Thoracic aorta (tissue), 2 donors: ENCODE results near the gene MICU1. TPM values are rescaled to one million over a fixed set of nuclear protein-coding genes. Genes with fewer than 3 reads are reported as not detected.

ENCODE experiments used
- ATAC-seq: fragments of 150-250 bp; one replicate; pipeline ENCODE4 v1.8.0; 2017; ENCODE audit warnings: low read depth; ENCODE audit not compliant: insufficient number of reproducible peaks, low FRiP score
- DNase-seq: peaks from one replicate; pipeline ENCODE4 v3.0.0-alpha.2; 2020; ENCODE audit warnings: low spot score
- H3K27ac ChIP-seq, 2 donors: fragments of 200-600 bp; sonication (generic); 1 replicate in 1 of 2; 2 replicates in 1 of 2; pipeline ENCODE4 v1.5.1; 2016; ENCODE audit warnings: mild to moderate bottlenecking in 2 of 2, moderate library complexity in 2 of 2
- H3K27me3 ChIP-seq: fragments of 200-600 bp; sonication (generic); replicated peaks from 2 replicates; pipeline ENCODE4 v1.6.0; 2016; ENCODE audit warnings: mild to moderate bottlenecking; ENCODE audit not compliant: insufficient read depth
- H3K36me3 ChIP-seq: fragments of 200-600 bp; sonication (generic); one replicate; pipeline ENCODE4 v1.5.1; 2016
- H3K4me1 ChIP-seq, 2 donors: fragments of 200-600 bp; sonication (generic); 1 replicate in 1 of 2; 2 replicates in 1 of 2; pipeline versions ENCODE4 v1.5.1 to v1.6.0; 2016; ENCODE audit warnings: low read depth in 2 of 2, mild to moderate bottlenecking in 1 of 2; ENCODE audit not compliant: control insufficient read depth in 1 of 2
- H3K4me3 ChIP-seq: fragments of 200-600 bp; sonication (generic); 2 replicates; pipeline ENCODE4 v1.5.1; 2016; ENCODE audit warnings: mild to moderate bottlenecking
- H3K9me3 ChIP-seq: fragments of 200-600 bp; sonication (generic); 2 replicates; pipeline ENCODE4 v1.5.1; 2016
- total RNA-seq, 2 donors: library from RNA; depleted of rRNA; stranded (reverse); fragments of >200 nt; gene quantifications; one replicate each; pipeline versions ENCODE4 v1.1.0 to v1.2.3, GENCODE V29; 2016
- TF ChIP-seq, protein P1 (sequence below): fragments of 200-600 bp; sonication (generic); IDR thresholded peaks from one replicate; pipeline ENCODE4 v1.5.1; 2019; ENCODE audit warnings: antibody characterized with exemption

MICU1 gene
- total RNA-seq, 2 donors from 2014 or later = 37.4 to 63.5 TPM

DNA sequence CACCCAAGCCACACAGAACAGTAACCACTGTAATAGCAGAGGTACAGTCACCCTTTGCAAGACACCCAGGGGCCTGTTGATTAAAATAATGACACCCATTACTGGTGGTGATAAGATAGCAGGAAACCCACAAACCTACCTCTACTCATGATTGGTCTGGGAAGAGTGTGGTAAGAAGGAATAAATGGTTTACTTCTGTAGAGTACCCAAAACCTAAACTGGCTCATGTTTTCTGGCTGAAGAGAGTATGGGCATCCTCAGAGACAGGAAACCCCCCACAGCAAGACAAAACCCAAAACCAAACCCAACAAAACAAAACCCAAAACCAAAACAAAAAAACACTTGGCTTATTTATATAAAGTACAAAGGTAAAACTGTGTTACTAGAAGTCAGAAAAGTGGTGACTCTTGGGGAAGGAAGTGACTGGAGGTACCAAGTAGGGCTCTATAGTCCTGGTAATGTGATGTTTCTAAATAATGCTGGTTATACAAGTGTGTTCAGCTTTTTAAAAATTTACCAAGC is 255.6 kb downstream of the MICU1 start:
- DNase-seq (no peak), ATAC-seq (no peak)
- Histone ChIP-seq H3K36me3 (peaks cover 11% of the 10 kb centered on the region), H3K9me3 (no peaks in the 10 kb centered on the region), H3K27ac (no peak overlapping the region), H3K4me1 (no peaks in the 10 kb centered on the region), H3K4me3 (no peak overlapping the region), H3K27me3 (no peaks in the 10 kb centered on the region)
- TF ChIP-seq, protein P1, sequence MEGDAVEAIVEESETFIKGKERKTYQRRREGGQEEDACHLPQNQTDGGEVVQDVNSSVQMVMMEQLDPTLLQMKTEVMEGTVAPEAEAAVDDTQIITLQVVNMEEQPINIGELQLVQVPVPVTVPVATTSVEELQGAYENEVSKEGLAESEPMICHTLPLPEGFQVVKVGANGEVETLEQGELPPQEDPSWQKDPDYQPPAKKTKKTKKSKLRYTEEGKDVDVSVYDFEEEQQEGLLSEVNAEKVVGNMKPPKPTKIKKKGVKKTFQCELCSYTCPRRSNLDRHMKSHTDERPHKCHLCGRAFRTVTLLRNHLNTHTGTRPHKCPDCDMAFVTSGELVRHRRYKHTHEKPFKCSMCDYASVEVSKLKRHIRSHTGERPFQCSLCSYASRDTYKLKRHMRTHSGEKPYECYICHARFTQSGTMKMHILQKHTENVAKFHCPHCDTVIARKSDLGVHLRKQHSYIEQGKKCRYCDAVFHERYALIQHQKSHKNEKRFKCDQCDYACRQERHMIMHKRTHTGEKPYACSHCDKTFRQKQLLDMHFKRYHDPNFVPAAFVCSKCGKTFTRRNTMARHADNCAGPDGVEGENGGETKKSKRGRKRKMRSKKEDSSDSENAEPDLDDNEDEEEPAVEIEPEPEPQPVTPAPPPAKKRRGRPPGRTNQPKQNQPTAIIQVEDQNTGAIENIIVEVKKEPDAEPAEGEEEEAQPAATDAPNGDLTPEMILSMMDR = no peak

- Histone ChIP-seq H3K27ac (no peak overlapping the region), H3K27me3 (no peaks in the 10 kb centered on the region), H3K4me1 (peaks cover 3 to 11% of the 10 kb centered on the region in 2 donors), H3K36me3 (peaks cover 6% of the 10 kb centered on the region), H3K4me3 (no peak overlapping the region), H3K9me3 (no peaks in the 10 kb centered on the region)
- DNase-seq (no peak), ATAC-seq (no peak)
- TF ChIP-seq, protein P1 = no peak
Observed at GRCh38 chr10:72367301-72367960, 258.4 kb downstream of the MICU1 start.

DNA sequence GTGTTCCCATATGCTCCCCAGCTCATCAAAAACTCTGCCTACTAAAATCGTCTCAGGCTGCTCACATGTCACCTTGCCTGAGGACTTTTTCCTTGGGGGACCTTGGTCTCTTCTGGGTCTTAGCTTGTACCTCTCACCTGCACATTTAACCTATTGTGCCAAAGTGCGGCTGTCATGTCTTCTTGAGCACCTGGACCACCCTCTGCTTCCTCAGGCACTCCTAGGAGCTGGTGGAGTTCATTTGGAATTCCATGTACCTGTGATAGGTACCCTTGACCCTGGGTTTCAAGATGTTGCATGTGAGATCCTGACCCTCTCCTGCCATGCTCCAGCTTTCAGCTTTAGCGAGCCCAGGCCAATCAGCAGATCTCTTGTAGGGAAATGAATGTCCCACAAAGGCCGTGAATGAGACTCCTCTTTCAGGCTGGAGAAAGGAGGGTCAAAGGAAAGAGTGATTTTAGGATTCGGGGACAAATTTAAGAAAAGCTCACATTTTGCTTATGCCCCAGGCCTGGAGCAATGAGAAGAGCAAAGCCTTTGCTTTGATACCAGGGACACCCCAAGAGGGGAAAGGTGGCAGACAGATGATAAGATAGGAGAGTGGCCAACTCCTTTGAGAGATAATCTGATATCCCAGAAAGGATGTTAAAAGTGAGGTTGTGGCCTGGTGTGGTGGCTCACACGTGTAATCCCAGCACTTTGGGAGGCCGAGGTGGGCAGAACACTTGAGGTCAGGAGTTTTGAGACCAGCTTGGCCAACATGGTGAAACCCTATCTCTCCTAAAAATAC is 260.6 kb downstream of the MICU1 start:
- Histone ChIP-seq H3K9me3 (no peaks in the 10 kb centered on the region), H3K27me3 (no peaks in the 10 kb centered on the region), H3K27ac (peak overlapping the region; percentile 7 to 66), H3K4me3 (no peak overlapping the region), H3K36me3 (peaks cover 6% of the 10 kb centered on the region), H3K4me1 (peaks cover 3 to 11% of the 10 kb centered on the region in 2 donors)
- DNase-seq (no peak), ATAC-seq (no peak)
- TF ChIP-seq, protein P1 = no peak

DNA sequence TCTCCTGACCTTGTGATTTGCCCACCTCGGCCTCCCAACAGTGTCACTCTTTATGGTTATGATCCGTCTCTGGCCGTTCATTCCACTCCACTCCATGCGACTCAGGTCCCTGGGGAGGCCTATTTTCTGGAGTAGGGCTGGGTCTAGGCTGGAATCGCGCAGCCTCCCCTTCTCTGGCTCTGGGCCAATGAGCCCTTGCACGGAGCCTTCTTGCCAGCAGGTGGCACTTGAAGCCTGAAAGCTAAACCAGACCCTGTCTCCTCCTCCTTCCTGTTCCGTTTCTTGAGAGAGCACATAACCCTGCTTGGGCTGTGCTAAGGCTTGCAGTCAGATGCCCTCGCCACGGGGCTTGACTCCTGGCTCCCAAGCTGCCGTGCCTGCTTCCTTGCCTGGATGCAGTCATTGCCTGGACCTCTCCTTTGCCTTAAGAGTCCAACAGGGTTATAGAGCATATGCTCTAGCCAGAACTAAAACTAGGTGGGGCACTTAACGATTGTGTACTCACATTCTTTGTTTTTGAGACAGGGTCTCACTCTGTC is 261.6 kb downstream of the MICU1 start:
- peaks cover 6% of the 10 kb centered on the region for H3K36me3 ChIP-seq
- peak overlapping the region; percentile 53 for H3K4me3 ChIP-seq
- no peaks in the 10 kb centered on the region for H3K9me3 ChIP-seq
- peaks cover 3 to 11% of the 10 kb centered on the region in 2 donors for H3K4me1 ChIP-seq
- H3K27me3 ChIP-seq = no peaks in the 10 kb centered on the region
- peak overlapping the region; percentile 28 to 66 for H3K27ac ChIP-seq
- ATAC-seq (peak; percentile 95), DNase-seq (peak; percentile 83)
- TF ChIP-seq, protein P1 = peak; percentile 88

DNA sequence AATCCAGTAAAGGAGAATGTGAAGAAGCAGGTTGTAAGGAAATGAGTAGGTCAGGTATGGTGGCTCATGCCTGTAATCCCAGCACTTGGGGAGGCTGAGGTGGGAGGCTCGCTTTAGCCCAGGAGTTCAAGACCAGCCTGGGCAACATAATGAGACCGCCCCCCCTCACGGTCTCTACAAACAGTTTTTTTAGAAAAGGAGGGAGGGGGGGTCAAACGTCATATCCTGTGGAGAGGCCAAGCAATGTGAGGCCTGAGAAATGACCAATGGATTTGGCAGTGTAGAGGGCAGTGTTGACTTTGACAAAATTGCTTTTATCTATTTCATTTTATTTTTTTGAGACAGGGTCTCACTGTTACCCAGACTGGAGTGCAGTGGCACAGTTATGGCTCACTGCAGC is 268.9 kb downstream of the MICU1 start:
- no peaks in the 10 kb centered on the region for H3K9me3 ChIP-seq
- TF ChIP-seq, protein P1 = no peak
- H3K27me3 ChIP-seq = no peaks in the 10 kb centered on the region
- peaks cover 10 to 18% of the 10 kb centered on the region in 2 donors for H3K4me1 ChIP-seq
- H3K36me3 ChIP-seq = no peaks in the 10 kb centered on the region
- H3K4me3 ChIP-seq = no peak overlapping the region
- no peak overlapping the region for H3K27ac ChIP-seq
- DNase-seq (no peak), ATAC-seq (no peak)
